K562 (cell line): Measurements from ENCODE around the gene MACROD2.

Source experiments
- BCOR ChIP-seq: fragments of 450-650 bp; IDR thresholded peaks from 2 replicates; pipeline ENCODE4 v1.6.1; 2016
- EZH2 ChIP-seq: IDR thresholded peaks from 2 replicates; pipeline ENCODE4 v1.6.1; 2012; ENCODE audit warnings: low read depth, mild to moderate bottlenecking, inconsistent platforms, low read length, borderline replicate concordance
- FOS ChIP-seq: IDR thresholded peaks from 3 replicates; pipeline ENCODE4 v1.6.1; 2011; ENCODE audit not compliant: insufficient read length; ENCODE audit errors: extremely low read depth
- KAT7 ChIP-seq: sonication (generic); formaldehyde crosslinking; IDR thresholded peaks from 2 replicates; pipeline ENCODE4 v1.8.0; 2022; ENCODE audit warnings: missing genetic modification reagents, mild to moderate bottlenecking, borderline replicate concordance
- POLR2A ChIP-seq: fragments of 450-650 bp; conservative IDR thresholded peaks from 2 replicates; pipeline ENCODE4 v1.6.1; 2016
- RBM39 ChIP-seq: fragments of 200-400 bp; formaldehyde crosslinking; optimal IDR thresholded peaks from 2 replicates; pipeline ENCODE3; 2018; ENCODE audit warnings: low read depth, low read length
- REST ChIP-seq, 2 experiments: fragments of 450-650 bp; formaldehyde crosslinking in 1 of 2; IDR thresholded peaks; 2 replicates each; pipeline versions ENCODE4 v1.4.0 to v1.6.1; 2014 to 2020; ENCODE audit warnings: mild to moderate bottlenecking in 2 of 2, borderline replicate concordance in 1 of 2, low read depth in 1 of 2
- SMC3 ChIP-seq: conservative IDR thresholded peaks from 2 replicates; pipeline ENCODE4 v1.6.1; 2011; ENCODE audit warnings: low read depth, low read length, improper control_type of control experiment; ENCODE audit not compliant: insufficient read depth
- TAF1 ChIP-seq: IDR thresholded peaks from 2 replicates; pipeline ENCODE4 v1.6.1; 2011; ENCODE audit warnings: mild to moderate bottlenecking, low read length, moderate library complexity; ENCODE audit not compliant: insufficient read depth, control insufficient read depth, severe bottlenecking; ENCODE audit errors: extremely low read depth
- USF2 ChIP-seq: sonication (generic); formaldehyde crosslinking; IDR thresholded peaks from 2 replicates; pipeline ENCODE4 v1.5.0; 2020; ENCODE audit warnings: missing genetic modification reagents
- ZNF165 ChIP-seq: fragments of 250-450 bp; sonication (Bioruptor Pico); IDR thresholded peaks from 2 replicates; pipeline ENCODE4 v1.4.0; 2020; ENCODE audit warnings: borderline replicate concordance

GRCh38 chr20:16072220-16072619, 2076.9 kb downstream of the MACROD2 start:
- no peak for TF ChIP-seq KAT7 (CRISPR knock-in tag)
- TF ChIP-seq EZH2, result no peak
- no peak for TF ChIP-seq ZNF165
- no peak for TF ChIP-seq RBM39
- no peak for TF ChIP-seq SMC3
- TF ChIP-seq TAF1, result no peak
- no peak for TF ChIP-seq FOS
- no peak for TF ChIP-seq BCOR
- no peak for TF ChIP-seq USF2 (CRISPR knock-in tag)
- TF ChIP-seq POLR2A, result no peak
- TF ChIP-seq REST (IDR thresholded peaks at IDR 0.05; ENCODE audit: borderline replicate concordance), result no peak
- no peak for TF ChIP-seq REST (CRISPR knock-in tag; IDR thresholded peaks at IDR 0.05; ENCODE audit: low read depth)
